Measurements from ENCODE around the gene NOP14. TPM values are rescaled to one million over a fixed set of nuclear protein-coding genes. Genes with fewer than 3 reads are reported as not detected.
"Not testable (repeated sequence)": the region's sequence is repeated elsewhere in the genome, so short reads cannot be mapped to it uniquely, and the experiment has no call there.

NOP14 gene
- total RNA-seq, 2 donors from 2014 or later: 91.5 to 136 TPM

- Mint-ChIP-seq H3K36me3 (peaks cover 42% of the 10 kb centered on the region), H3K4me3 (peak overlapping the region; percentile 90), H3K27me3 (no peaks in the 10 kb centered on the region), H3K4me1 (ENCODE audit: low read depth in 2 of 2) (peaks cover 53 to 63% of the 10 kb centered on the region in 2 donors), H3K27ac (peak overlapping the region; percentile 92 to 96), H3K9me3 (no peaks in the 10 kb centered on the region)
- peak; percentile 86 for DNase-seq (ENCODE audit: low spot score)
- peak; percentile 87 to 93 for ATAC-seq
Observed at GRCh38 chr4:2954358-2955185, 8.6 kb downstream of the NOP14 start.

GRCh38 chr4:2953496-2953895, 9.7 kb downstream of the NOP14 start:
- Mint-ChIP-seq H3K27me3 (no peaks in the 10 kb centered on the region), H3K4me1 (ENCODE audit: low read depth in 2 of 2) (peaks cover 48 to 60% of the 10 kb centered on the region in 2 donors), H3K9me3 (no peaks in the 10 kb centered on the region), H3K36me3 (peaks cover 42% of the 10 kb centered on the region), H3K27ac (peak overlapping the region; percentile 92 to 96), H3K4me3 (peak overlapping the region; percentile 90)
- DNase-seq (ENCODE audit: low spot score) (no peak), ATAC-seq (no peak)

GRCh38 chr4:2950221-2950989, 12.8 kb downstream of the NOP14 start:
- H3K4me3 Mint-ChIP-seq: peak overlapping the region; percentile 1
- no peak for DNase-seq (ENCODE audit: low spot score)
- H3K9me3 Mint-ChIP-seq: no peaks in the 10 kb centered on the region
- no peaks in the 10 kb centered on the region for H3K27me3 Mint-ChIP-seq
- peak overlapping the region; percentile 67 to 74 for H3K27ac Mint-ChIP-seq
- no peak for ATAC-seq
- H3K4me1 Mint-ChIP-seq (ENCODE audit: low read depth in 2 of 2): peaks cover 32 to 55% of the 10 kb centered on the region in 2 donors
- peaks cover 42% of the 10 kb centered on the region for H3K36me3 Mint-ChIP-seq

- no peaks in the 10 kb centered on the region for H3K27me3 Mint-ChIP-seq
- peaks cover 33 to 55% of the 10 kb centered on the region in 2 donors for H3K4me1 Mint-ChIP-seq (ENCODE audit: low read depth in 2 of 2)
- no peak overlapping the region for H3K4me3 Mint-ChIP-seq
- H3K27ac Mint-ChIP-seq: peak overlapping the region in 1 of 2 donors; percentile 74
- peaks cover 46% of the 10 kb centered on the region for H3K36me3 Mint-ChIP-seq
- no peaks in the 10 kb centered on the region for H3K9me3 Mint-ChIP-seq
- DNase-seq (ENCODE audit: low spot score) (no peak), ATAC-seq (no peak)
Observed at GRCh38 chr4:2949782-2950125, 13.5 kb downstream of the NOP14 start.

GRCh38 chr4:2948895-2949781, 14.1 kb downstream of the NOP14 start:
- Mint-ChIP-seq H3K4me1 (ENCODE audit: low read depth in 2 of 2) (peaks cover 28 to 50% of the 10 kb centered on the region in 2 donors), H3K36me3 (peaks cover 46% of the 10 kb centered on the region), H3K27me3 (no peaks in the 10 kb centered on the region), H3K4me3 (no peak overlapping the region), H3K9me3 (no peaks in the 10 kb centered on the region), H3K27ac (peak overlapping the region; percentile 68 to 74)
- DNase-seq (ENCODE audit: low spot score) (no peak), ATAC-seq (peak in 1 of 2 donors; percentile 52)

DNA sequence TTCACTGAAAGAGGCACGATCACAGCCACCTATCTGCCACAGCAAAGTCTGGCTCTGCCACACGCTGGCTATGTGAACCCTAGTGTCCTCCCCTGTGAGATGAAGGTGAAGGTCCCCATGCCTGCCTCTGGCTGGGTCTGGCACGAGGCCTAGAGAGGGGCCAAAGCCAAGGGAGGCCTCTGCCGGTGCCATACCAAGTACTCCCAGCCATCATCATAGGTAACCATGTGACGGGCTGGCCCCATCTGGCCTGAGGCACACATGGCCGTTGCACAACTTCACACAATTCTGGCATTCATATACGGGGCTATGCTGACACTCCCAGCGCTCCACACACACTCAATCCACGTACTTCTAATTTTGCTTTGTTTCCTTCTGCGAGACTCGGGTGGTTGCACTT, 15.3 kb downstream of the NOP14 start:
- no peak overlapping the region for H3K4me3 Mint-ChIP-seq
- DNase-seq (ENCODE audit: low spot score) (no peak), ATAC-seq (no peak)
- H3K4me1 Mint-ChIP-seq (ENCODE audit: low read depth in 2 of 2): peaks cover 24 to 43% of the 10 kb centered on the region in 2 donors
- H3K27ac Mint-ChIP-seq: peak overlapping the region in 1 of 2 donors; percentile 68
- H3K27me3 Mint-ChIP-seq: no peaks in the 10 kb centered on the region
- peaks cover 37% of the 10 kb centered on the region for H3K36me3 Mint-ChIP-seq
- no peaks in the 10 kb centered on the region for H3K9me3 Mint-ChIP-seq

GRCh38 chr4:2946812-2947600, 16.2 kb downstream of the NOP14 start:
- Mint-ChIP-seq H3K27me3 (no peaks in the 10 kb centered on the region), H3K36me3 (peaks cover 35% of the 10 kb centered on the region), H3K4me3 (no peak overlapping the region), H3K4me1 (ENCODE audit: low read depth in 2 of 2) (peaks cover 32 to 47% of the 10 kb centered on the region in 2 donors), H3K27ac (peak overlapping the region; percentile 53 to 60), H3K9me3 (no peaks in the 10 kb centered on the region)
- peak; percentile 48 for DNase-seq (ENCODE audit: low spot score)
- ATAC-seq: no peak

DNA sequence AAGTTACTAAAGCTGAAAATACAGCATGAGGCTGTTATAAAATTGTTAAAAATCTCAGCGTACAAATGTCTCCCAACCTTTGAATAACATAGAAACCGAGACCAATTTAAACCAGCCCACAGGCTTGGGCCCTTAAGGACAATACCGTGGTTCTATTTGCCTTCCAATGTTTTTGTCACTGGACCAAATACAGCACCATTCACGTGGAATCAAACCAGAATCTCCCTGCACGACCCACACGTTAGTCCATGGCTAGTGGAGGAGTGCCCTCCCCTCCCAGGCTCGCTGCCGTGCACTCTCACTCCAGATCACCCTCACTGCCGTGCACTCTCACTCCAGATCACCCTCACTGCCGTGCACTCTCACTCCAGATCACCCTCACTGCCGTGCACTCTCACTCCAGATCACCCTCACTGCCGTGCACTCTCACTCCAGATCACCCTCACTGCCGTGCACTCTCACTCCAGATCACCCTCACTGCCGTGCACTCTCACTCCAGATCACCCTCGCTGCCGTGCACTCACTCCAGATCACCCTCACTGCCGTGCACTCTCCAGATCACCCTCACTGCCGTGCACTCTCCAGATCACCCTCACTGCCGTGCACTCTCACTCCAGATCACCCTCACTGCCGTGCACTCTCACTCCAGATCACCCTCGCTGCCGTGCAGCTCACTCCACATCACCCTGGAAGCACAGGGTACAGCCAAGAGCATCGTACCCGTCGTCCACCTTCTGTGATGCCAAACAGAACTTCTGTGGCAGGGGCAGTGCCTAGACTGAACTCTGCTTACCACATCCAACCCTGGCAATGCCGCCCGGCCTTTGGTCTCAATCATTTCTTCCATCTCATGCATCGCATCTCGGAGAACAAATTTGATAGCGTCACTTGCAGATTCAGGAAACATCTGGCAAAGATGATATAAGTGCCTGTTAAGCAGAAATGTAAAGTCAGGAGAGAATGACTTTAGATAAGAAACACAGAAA, 17.3 kb downstream of the NOP14 start:
- H3K27me3 Mint-ChIP-seq, ATAC-seq, H3K9me3 Mint-ChIP-seq: not testable (repeated sequence)
- H3K4me1 Mint-ChIP-seq (ENCODE audit: low read depth in 2 of 2): peaks cover 32 to 43% of the 10 kb centered on the region in 2 donors
- DNase-seq (ENCODE audit: low spot score): peak; percentile 35
- H3K27ac Mint-ChIP-seq: peak overlapping the region; percentile 53 to 60
- H3K36me3 Mint-ChIP-seq: peaks cover 35% of the 10 kb centered on the region
- H3K4me3 Mint-ChIP-seq: peak overlapping the region; percentile 7

DNA sequence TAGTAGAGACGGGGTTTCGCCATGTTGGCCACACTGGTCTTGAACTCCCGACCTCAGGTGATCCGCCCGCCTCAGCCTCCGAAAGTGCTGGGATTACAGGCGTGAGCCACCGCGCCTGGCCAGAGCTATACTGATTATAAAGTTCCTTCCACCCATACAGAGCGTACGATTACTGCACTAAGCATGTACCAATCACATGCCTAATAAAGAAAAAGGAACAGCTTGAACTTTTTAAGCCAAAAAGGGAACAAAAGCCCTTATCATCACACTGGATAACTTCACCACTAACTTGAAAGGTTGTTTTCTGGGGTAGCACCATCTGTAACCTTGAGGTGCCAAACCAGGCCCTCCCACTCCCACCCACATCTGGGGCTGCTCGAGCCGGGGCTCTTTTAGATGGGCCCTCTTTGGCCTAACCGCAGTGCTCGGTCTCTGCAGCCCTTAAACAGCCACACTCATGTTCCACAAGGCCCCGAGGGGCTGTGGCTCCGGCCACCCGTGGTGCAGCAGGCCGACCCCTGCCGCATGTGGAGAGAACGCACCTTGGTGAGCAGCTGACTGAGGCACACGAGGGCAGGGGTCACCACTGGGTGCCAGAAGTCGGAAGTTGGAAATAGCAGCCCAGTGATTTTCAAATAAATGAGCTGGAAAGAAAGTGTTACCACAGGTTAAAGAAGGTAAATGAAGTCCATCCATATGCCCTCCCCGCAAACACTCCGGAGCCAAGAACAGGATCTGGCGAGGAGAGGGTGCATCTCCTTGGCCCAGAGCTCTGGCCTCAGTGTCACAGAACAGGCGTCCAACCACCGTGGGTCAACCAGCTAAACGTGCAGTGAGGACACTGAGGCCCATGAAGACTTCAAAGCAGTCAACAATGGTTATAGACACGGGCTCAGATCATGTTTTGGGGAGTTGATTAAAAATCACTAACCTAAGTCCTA, 18.4 kb downstream of the NOP14 start:
- H3K27me3 Mint-ChIP-seq: no peaks in the 10 kb centered on the region
- peak overlapping the region; percentile 47 to 65 for H3K27ac Mint-ChIP-seq
- ATAC-seq (no peak), DNase-seq (ENCODE audit: low spot score) (peak; percentile 47)
- peaks cover 36 to 41% of the 10 kb centered on the region in 2 donors for H3K4me1 Mint-ChIP-seq (ENCODE audit: low read depth in 2 of 2)
- no peak overlapping the region for H3K4me3 Mint-ChIP-seq
- no peaks in the 10 kb centered on the region for H3K9me3 Mint-ChIP-seq
- H3K36me3 Mint-ChIP-seq: peaks cover 25% of the 10 kb centered on the region

DNA sequence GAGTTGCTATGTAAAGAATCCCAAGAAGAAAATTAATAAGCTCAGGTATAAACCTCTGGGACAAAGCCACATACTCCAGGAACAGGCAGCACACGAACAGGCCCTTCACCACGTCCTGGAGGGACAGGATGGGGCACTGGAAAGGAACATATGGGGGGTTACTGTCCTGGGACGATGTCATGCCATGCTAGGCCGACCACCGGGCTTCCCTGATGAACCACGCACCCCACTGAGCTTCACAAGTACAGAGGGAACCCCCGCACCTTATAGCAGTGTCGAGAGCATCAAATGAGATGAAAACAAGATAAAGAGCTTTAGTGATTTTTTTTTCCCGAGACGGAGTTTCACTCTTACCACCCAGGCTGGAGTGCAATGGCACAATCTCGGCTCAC, 19.1 kb downstream of the NOP14 start:
- Mint-ChIP-seq H3K9me3 (no peaks in the 10 kb centered on the region), H3K36me3 (peaks cover 26% of the 10 kb centered on the region), H3K27me3 (no peaks in the 10 kb centered on the region), H3K27ac (peak overlapping the region; percentile 47 to 65), H3K4me1 (ENCODE audit: low read depth in 2 of 2) (peaks cover 40 to 46% of the 10 kb centered on the region in 2 donors), H3K4me3 (no peak overlapping the region)
- no peak for DNase-seq (ENCODE audit: low spot score)
- no peak for ATAC-seq

DNA sequence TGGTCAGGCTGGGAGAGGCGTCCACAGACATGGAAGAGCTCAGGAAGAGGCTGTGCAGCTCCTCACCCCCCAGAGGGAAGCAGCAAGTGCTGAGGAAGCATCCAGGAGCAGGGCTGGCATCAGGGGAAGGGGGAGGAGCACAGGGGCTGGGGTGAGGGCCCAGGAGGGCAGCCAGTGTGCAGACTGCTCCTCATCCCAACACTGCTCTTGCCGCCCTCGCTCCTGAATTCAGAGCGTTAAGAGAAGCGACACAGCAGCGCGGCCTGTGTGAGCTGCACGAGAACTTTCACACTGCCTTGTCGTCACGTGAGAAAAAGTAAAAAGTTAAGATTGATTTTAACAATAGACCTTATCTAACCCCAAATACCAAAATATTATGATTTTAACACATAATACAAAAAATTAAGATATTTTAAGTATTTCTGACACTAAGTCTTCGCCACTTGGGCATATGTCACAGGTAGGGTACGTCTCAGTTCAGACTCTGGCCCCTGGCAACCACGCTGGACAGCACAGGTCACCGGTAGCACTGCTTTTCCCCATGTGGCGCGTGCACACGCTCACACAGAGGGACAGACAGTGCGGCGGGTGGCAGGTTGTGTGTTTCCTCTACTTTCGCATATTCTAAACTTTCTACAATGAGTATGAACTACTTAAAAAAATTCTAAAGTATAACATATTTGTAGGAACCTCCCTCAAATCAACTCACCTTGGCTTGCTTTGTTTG, 19.7 kb downstream of the NOP14 start:
- no peaks in the 10 kb centered on the region for H3K27me3 Mint-ChIP-seq
- H3K36me3 Mint-ChIP-seq: peaks cover 31% of the 10 kb centered on the region
- ATAC-seq (no peak), DNase-seq (ENCODE audit: low spot score) (no peak)
- peaks cover 44 to 47% of the 10 kb centered on the region in 2 donors for H3K4me1 Mint-ChIP-seq (ENCODE audit: low read depth in 2 of 2)
- peak overlapping the region; percentile 72 for H3K4me3 Mint-ChIP-seq
- H3K27ac Mint-ChIP-seq: peak overlapping the region; percentile 89 to 94
- H3K9me3 Mint-ChIP-seq: no peaks in the 10 kb centered on the region

Measured in natural killer cell treated with Interleukin-12 subunit alpha and Interleukin-12 subunit beta and Interleukin-15 and Interleukin-18, amount 100 ng/mL, for 72 hours (primary cell).